Rectal smooth muscle tissue (tissue), 1 donor: Measurements from ENCODE around the gene TANGO2.

Experiments
- H3K27ac ChIP-seq: one replicate; pipeline ENCODE4 v1.7.0; 2013; ENCODE audit warnings: low read depth, low read length, inconsistent platforms
- H3K27me3 ChIP-seq: one replicate; pipeline ENCODE4 v1.7.0; 2013; ENCODE audit warnings: low read length; ENCODE audit not compliant: control insufficient read depth, insufficient read depth
- H3K36me3 ChIP-seq: one replicate; pipeline ENCODE4 v1.7.0; 2013; ENCODE audit warnings: low read length; ENCODE audit not compliant: control insufficient read depth, insufficient read depth
- H3K4me1 ChIP-seq: one replicate; pipeline ENCODE4 v1.7.0; 2013; ENCODE audit warnings: low read length; ENCODE audit not compliant: control insufficient read depth, insufficient read depth
- H3K4me3 ChIP-seq: one replicate; pipeline ENCODE4 v1.7.0; 2013; ENCODE audit warnings: low read length
- H3K9ac ChIP-seq: one replicate; pipeline ENCODE4 v1.7.0; 2013; ENCODE audit warnings: low read length

Gene TANGO2

DNA sequence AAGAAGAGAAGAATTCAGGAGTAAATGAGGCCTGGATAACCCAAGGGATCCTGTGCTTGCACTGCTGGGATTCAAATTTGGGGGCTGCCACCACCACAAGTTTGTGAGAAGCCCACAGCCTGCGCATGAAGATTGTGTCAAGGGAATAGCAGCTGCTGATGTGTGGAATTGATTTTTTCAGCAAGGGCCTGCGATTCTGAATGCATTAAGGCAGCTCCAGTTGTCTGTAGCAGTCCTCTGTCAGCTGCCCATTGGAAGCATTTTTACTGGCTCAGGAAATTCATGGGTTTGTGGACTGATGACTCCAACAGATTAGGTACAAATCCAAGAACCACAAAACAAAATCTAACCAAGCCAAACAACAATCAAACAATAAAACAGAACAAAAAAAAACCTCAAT lies 18.3 kb upstream of the TANGO2 start:
- Histone ChIP-seq H3K4me1 (peaks cover 8% of the 10 kb centered on the region), H3K27me3 (no peaks in the 10 kb centered on the region), H3K36me3 (no peaks in the 10 kb centered on the region), H3K27ac (no peak overlapping the region), H3K9ac (no peak overlapping the region), H3K4me3 (no peak overlapping the region)

DNA sequence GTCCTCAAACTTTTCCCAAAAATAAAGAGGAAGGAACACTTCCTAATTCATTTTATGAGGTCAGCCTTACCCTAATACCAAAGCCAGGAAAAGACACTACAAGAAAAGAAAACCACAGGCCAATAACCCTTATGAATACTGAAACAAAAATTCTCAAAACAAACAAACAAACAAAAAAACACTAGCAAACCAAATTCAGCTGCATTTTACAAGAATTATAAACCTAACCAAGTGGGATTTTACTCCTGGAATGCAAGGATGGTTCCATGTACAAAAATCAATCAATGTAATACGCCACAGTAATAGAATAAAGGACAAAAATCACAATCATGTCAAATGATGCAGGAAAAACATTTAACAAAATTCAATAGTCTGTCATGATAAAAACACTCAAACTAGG lies 17.6 kb upstream of the TANGO2 start:
- H3K27ac ChIP-seq = no peak overlapping the region
- no peak overlapping the region for H3K4me3 ChIP-seq
- no peaks in the 10 kb centered on the region for H3K36me3 ChIP-seq
- H3K4me1 ChIP-seq = peaks cover 8% of the 10 kb centered on the region
- H3K9ac ChIP-seq = no peak overlapping the region
- H3K27me3 ChIP-seq = no peaks in the 10 kb centered on the region

DNA sequence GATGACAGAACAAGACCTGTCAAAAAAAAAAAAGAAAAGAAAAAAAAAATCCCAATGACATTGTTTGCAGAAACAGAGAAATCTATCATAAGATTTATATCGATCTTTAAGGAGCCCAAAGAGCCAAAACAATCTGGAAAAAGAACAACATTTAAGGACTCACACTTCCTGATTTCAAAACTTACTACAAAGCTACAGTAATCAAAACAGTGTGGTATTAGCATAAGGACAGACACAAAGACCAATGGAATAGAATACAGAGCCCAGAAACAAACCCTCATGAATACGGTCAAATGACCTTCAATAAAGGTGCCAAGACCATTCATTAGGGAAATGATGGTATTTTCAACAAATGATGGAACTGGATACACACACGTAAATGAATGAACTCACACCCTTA lies 16.4 kb upstream of the TANGO2 start:
- no peaks in the 10 kb centered on the region for H3K36me3 ChIP-seq
- no peak overlapping the region for H3K9ac ChIP-seq
- no peaks in the 10 kb centered on the region for H3K27me3 ChIP-seq

DNA sequence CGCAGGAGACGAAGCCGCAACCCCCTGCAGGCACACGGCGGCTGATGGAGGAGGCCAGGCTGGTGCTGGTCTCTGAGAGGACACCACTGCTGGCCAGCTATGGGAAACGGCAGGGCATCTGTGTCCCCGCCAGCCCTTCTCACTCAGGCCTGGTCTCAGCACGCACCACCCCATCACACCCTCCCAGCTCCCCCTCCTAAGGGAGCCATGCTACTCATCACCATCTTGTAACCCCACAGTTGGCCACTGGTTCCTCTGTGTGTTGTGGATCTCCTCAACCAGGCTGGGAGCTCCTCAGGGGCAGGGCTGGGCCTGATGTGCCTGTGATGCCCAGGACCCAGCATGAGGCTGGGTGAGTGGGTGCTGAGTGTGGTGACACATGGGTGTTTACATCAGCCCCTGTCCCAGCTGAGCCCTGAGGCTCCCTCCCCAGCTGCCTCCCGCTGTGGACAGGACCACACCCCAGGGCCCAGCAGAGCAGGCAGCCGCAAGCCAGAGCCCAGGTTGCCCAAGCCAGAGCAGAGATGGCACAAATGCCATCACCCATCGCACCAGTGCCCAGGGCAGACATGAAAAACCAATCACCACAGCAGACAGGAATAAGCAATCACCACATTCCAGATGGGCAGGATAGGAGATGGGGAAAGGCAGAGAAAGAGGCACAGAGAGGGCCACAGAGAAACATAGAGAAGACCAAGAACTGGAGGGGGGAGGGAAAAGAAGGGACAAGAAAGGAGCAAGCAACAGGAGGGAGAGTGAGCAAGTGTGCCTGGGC lies 12.5 kb upstream of the TANGO2 start:
- Histone ChIP-seq H3K9ac (no peak overlapping the region), H3K27ac (no peak overlapping the region), H3K4me1 (peaks cover 2% of the 10 kb centered on the region), H3K4me3 (no peak overlapping the region), H3K27me3 (no peaks in the 10 kb centered on the region), H3K36me3 (no peaks in the 10 kb centered on the region)

More for the DNA sequence above, 16.4 kb upstream of the TANGO2 start:
- Histone ChIP-seq H3K4me3 (no peak overlapping the region), H3K27ac (no peak overlapping the region), H3K4me1 (peaks cover 8% of the 10 kb centered on the region)

DNA sequence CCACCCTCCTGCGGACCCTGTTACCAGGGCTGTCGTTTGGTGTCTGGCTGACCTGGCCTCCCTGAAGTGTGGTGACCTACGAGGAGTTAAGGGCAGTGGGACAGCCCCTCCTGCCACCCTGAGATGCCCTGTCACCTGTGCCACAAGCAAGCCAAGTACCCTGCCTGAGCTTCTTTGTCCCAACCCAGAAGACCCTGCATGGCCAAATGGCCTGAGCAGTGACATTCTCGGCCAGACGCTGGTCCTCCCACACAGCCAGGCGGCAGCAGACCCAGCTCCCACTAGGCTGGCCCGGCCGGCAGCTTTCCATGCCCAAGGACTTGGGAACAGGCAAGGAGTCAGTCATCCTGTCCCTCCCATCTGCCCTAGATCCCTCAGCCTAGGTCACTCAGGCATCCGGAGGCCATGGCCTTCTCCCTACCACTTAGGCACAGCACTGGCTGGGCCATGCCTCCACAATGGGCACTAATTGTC lies 11.9 kb upstream of the TANGO2 start:
- Histone ChIP-seq H3K36me3 (no peaks in the 10 kb centered on the region), H3K9ac (no peak overlapping the region), H3K27ac (no peak overlapping the region), H3K4me3 (no peak overlapping the region), H3K27me3 (no peaks in the 10 kb centered on the region), H3K4me1 (peaks cover 2% of the 10 kb centered on the region)

DNA sequence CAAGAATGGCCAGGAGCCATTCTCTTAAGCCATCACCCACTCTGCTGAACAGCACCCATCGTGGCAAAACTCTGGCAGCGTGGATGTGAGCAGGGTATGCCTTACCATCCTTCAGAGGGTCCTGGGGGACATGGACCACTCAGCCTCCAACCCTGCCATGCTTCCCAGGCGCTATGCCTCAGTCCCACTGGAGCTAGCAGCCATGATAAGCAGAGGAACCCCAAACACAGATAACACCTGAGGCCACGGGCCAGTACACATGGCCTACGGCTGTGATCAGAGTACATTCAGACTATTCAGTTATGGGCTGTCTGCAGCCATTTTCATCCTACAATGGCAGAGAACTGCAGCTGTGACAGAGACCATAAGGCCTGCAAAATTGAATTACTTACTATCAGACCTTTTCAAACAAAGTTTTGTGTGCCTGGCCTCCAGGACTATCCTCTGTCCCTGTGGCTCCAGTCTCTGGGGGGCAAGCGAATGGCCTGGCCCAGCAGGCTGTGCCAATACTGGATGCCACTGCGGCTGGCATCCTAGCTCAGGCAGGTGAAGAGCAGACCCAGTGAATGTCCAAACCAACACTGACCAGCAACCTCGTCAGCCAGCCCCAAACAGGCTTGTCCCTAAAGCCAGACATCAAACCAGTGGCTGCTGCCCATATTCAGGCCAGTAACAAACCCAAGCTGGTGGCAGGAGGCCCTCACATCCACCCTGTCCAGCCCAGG lies 11.2 kb upstream of the TANGO2 start:
- no peak overlapping the region for H3K4me3 ChIP-seq
- H3K27me3 ChIP-seq = no peaks in the 10 kb centered on the region
- H3K27ac ChIP-seq = no peak overlapping the region
- no peaks in the 10 kb centered on the region for H3K36me3 ChIP-seq
- peaks cover 2% of the 10 kb centered on the region for H3K4me1 ChIP-seq
- H3K9ac ChIP-seq = no peak overlapping the region

DNA sequence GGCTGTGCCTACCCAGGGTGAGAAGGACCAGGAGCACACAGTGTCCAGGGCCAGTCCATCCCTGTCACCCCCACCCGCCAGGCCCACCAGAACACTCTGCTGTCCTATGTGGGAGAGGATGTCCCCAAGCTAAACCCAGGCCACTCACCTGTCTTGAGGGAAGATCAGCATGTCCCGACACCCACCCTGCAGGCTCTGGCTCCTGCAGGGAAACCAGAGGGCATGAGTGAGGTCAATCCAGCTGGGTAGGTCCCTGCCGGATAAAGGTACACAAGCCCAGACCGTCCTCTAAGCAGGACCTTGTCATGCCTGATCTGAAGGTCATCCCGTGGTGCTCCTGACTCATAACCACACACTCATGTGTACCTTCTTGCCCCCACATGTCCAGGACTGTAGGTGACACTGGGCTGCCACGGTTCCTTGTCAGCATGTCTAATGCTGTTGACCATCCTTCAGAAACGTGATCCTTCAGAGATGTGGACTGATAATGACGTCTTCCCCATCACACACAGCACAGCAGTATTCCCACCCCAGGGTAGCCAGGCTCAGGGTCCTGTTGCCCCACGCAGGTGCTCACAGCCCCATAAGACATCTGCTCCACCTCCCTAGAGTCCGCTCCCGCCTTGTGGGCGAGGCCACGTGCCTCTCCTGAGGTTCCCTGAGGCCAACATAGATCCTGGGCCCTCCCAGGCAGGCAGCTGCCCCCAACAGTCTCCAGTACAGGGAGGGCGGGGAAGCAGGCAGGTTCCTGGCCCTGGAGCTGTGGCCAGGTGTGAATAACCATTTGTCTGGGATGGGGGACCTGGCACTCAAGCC lies 10.4 kb upstream of the TANGO2 start:
- H3K9ac ChIP-seq = no peak overlapping the region
- H3K4me3 ChIP-seq = no peak overlapping the region
- H3K4me1 ChIP-seq = peaks cover 2% of the 10 kb centered on the region
- H3K27ac ChIP-seq = no peak overlapping the region
- no peaks in the 10 kb centered on the region for H3K36me3 ChIP-seq
- no peaks in the 10 kb centered on the region for H3K27me3 ChIP-seq

DNA sequence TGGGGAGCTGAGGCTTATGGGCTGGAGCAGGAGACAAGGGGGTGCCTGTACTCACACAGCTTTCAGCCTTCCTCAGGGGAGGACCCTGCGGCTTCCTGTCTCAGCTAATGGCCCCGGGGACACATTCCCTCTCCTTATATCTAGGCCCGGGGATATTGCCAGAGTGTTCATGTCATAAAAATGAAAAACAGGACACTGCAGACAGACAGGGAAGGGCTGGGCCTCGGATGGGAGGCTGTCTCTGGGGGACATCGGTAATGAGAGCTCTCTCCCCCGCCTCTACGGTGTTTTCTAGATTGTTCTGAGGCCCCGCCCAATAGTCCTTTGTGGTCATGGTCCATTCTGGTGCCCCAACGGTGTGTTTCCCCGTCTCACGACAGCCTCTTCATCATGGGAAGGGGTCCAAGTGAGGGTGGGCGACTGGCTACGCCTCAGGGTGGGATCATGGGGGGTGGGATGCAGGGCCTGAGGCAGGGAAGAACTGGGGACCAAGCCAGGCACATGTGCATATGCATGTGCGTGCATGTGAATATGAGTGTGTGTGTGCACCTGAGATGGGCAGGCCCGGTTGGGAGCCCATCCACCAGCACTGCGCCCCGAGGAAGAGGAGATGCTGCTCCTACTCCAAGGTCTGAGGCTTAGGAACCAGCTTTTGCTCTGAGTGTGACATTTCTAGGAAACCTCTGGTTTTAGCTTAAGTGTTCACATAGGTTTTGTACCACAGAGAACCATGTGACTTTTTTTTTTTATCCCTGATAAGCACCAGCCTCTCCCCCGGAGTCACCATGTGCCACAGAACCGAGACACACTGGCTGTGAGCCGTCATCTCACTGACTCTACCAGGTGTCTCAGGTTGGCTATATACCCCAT lies 9.6 kb upstream of the TANGO2 start:
- Histone ChIP-seq H3K4me1 (peaks cover 2% of the 10 kb centered on the region), H3K27me3 (no peaks in the 10 kb centered on the region), H3K4me3 (no peak overlapping the region), H3K9ac (no peak overlapping the region), H3K36me3 (no peaks in the 10 kb centered on the region), H3K27ac (no peak overlapping the region)

DNA sequence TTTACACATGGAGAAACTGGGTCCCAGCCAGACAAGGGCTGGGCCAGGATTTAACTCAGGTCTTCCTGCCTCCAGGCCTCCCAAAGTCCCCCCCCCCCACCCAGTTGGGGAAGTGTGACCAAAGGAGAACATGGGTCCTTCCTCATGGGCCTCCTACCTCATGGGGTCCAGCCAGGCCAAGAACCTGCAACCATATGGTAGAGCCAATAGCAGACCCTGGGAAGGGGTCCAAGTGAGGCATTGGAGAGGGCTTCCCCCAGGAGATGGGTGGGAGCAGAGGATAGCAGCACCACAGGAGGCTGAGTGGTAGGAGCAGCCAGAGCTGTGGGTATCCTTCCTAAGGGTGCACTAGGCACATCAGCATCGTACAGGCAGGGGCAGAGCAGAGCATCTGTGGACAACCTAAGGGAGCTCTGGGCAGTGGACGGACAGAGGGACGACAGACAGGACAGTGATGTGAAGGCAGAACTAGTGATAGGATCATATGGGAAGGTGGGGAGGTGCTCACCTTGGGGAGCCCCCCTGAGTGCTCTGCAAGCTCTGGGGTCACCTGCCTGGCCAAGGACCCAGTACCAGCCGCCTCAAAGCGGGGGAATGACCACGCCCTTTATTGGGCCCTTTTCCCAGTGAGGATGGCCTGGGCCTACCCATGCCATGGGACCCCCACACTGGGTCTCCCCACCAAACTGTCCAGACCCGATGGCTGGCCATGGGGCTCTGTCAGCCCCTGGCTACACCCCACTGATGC lies 8.7 kb upstream of the TANGO2 start:
- Histone ChIP-seq H3K27me3 (no peaks in the 10 kb centered on the region), H3K36me3 (no peaks in the 10 kb centered on the region), H3K4me1 (peaks cover 5% of the 10 kb centered on the region), H3K4me3 (no peak overlapping the region), H3K27ac (no peak overlapping the region), H3K9ac (no peak overlapping the region)

DNA sequence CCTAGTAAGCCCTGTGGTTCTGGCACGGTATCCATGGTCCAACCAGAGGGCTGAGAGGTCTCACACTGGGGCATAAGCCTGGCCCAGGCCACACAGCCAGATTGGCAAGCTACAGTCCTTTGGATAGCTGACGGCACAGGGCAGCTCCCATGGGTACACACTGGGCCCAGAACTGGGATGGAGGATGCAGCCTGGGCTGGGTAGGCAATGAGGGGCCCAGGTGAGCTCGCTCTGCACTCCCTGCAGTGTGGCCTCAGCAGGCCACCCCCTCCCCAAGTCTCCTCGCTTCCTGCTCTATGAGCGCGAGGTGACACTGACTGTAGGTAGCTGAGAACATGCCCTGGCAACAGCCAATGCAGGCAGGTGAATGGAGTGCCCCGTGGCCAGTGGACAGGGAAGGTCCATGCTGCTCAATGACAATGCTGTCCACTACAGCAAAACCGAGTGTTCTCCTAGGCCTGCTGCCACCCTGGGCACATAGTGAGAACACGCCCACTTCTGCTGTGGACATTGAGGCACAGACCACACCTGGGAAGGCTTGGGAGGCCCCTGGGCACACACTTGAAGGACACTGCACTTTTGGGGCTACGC lies 8.1 kb upstream of the TANGO2 start:
- H3K4me1 ChIP-seq = peaks cover 9% of the 10 kb centered on the region
- no peak overlapping the region for H3K27ac ChIP-seq
- H3K9ac ChIP-seq = no peak overlapping the region
- H3K27me3 ChIP-seq = no peaks in the 10 kb centered on the region
- peak overlapping the region; percentile 10 for H3K4me3 ChIP-seq
- no peaks in the 10 kb centered on the region for H3K36me3 ChIP-seq

DNA sequence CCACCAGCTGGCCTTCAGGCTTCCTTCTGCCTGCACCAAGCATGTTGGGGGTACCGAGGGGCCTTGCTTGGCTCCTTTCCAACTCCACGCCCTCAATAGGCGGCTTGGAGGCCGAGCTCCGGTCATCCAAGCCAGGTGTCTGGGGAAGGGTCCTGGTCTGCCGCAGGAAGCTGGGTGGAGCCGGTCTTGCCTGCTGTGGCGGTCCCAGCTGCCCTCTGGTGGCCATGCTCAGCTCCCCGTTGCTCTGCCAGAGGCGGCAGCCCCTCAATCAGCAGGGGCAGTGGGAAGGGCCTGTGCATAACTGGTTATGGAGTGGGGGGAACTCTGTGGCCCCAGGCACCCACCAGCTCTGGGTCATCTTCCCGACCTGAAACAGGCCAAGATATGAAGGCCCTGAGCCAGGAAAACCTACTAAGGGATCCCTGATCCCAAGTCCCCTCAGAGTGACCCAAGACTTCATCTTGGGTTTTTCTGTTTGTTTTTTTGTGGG lies 7.5 kb upstream of the TANGO2 start:
- peak overlapping the region; percentile 10 for H3K4me3 ChIP-seq
- no peak overlapping the region for H3K9ac ChIP-seq
- no peaks in the 10 kb centered on the region for H3K27me3 ChIP-seq
- H3K4me1 ChIP-seq = peaks cover 9% of the 10 kb centered on the region
- H3K36me3 ChIP-seq = no peaks in the 10 kb centered on the region
- no peak overlapping the region for H3K27ac ChIP-seq
